Raji (cell line): Measurements from ENCODE around the gene RANBP9.

ENCODE experiments used
- POLR2A ChIP-seq: IDR thresholded peaks from 2 replicates; pipeline ENCODE4 v1.6.1; 2011; ENCODE audit warnings: low read depth, low read length, control low read depth; ENCODE audit not compliant: insufficient read depth

Gene RANBP9

DNA sequence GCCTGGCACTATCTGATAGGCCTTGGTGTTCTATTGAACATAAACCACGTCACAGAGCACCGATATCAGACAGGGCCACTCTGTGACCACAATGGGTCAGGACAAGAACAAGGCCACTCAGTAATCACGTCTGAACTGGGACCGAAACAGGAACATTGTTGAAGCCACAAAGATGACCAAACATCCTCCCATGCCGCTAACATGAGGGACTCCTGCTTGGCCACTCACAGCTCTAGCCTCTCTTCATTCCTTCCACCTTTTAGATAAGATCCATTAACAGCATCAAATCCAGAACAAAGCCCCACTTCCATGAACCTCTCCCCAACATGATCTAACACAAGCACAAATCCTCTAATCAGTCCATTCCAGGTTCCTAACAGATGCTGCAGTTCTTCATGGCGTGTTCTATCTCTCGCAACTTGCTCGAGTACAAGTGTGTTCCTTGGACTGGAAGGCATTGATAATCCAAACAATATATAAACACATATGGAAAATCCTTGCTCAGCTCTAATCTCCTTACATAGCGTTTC lies 129.9 kb downstream of the RANBP9 start:
- no peak for TF ChIP-seq POLR2A

DNA sequence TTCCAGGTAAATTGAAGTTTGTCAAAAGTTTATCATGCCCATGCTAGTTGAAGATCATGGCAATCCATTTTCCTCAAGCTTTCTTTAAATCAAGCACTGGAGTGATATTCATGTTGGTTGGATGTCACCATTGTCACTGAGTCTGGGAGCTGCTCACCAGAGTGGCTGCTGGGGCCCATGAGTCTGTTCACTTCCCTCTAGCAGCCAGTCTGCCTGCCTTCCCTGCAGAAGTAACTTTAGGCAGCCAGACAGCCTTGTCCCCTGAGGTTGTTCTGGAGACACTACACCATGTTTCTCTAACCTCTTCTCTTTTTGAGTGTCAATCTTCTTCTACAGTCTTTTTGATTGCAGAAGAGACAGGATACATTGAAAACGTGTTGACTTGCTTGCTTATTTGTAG lies 131.7 kb downstream of the RANBP9 start:
- TF ChIP-seq POLR2A = no peak

DNA sequence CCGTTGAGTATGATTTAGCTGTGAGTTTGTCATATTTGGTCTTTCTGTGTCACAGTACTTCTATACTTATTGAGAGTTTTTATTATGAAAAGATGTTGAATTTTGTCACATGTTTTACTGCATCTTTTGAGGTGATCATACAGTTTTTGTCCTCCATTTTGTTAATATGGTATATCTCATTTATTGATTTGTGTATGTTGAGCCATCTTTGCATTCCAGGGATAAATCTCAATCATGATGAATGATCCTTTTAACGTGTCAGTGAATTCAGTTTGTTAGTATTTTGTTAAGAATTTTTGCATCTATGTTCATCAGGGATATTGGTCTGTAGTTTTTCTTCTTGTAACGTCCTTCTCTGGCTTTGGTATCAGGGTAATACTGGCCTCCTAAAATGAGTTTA lies 133.7 kb downstream of the RANBP9 start:
- TF ChIP-seq POLR2A = no peak

DNA sequence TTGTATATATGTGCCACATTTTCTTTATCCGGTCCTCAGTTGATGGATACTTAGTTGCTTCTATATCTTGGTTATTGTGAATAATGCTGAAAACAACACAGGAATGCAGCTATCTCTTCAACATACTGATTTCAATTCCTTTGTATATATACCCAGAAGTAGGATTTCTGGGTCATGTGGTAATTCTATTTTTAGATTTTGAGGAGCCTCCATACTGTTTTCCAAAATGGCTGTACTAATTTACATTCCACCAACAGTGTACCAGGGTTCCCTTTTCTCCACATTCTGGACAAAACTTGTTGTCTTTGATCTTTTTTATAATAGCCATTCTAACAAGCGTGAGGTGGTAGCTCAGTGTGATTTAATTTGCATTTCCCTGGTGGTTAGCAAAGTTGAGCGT lies 135.6 kb downstream of the RANBP9 start:
- TF ChIP-seq POLR2A = no peak

DNA sequence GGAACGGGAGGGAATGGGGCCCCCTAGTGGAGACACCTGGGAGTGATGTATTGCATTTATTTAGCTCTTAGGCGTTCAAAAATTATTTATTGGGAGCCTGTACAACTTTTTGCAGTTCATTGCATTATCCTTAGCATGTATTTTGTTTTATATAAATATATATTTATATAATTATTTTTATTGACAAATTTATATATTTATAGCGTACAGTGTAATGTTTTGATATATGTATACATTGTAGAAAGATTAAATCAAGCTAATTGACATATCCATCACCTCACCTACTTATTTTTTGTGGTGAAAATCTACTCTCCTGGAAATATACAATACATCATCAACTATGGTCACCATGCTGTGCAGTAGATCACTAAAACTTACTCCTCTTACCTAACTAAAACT lies 136.3 kb downstream of the RANBP9 start:
- TF ChIP-seq POLR2A = no peak

DNA sequence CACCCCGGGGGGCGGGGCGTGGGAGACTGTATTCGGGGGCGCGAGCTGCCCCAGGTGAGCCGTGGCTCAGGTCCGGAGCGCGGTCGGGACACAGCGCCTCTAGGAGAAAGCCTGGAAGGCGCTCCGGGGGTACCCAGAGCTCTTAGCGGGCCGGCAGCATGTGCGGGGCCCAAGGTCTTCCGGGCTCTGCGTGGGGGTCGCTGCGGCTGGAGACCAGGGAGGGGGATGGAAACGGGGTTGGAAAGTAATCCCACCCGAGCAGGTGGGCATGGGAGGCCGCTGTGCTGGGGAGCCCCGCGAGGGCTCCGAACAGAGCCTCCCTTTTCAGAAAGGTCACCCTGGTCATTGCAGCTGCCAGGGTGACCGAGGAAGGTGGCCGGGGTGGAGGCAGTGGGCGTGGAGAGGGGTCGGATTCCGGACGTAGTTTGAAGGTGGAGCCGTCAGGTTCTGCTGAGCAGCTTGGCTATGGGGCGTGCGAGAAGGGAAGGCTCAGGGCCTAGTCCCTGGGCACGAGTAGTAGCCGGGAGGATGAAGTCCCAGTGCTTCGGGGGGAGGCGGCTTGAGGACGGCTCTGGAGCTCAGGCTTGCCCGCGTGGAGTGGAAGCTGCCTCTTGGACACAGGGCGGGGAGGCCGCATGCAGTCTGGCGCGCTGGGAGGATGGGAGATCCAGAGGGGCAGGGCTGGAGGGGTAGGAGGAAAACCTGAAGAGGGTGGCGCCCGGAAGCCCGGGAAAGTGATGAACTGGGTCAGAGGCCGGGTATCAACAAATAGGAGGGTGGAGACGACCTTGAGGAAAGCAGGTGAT lies 136.9 kb downstream of the RANBP9 start, which contains the start of gene SIRT5:
Gene SIRT5, plus strand, starts transcription at position 31 of the 806 bp plus-strand sequence. CDS start 9,510 bp downstream, outside the sequence.
- TF ChIP-seq POLR2A = peak; percentile 84

DNA sequence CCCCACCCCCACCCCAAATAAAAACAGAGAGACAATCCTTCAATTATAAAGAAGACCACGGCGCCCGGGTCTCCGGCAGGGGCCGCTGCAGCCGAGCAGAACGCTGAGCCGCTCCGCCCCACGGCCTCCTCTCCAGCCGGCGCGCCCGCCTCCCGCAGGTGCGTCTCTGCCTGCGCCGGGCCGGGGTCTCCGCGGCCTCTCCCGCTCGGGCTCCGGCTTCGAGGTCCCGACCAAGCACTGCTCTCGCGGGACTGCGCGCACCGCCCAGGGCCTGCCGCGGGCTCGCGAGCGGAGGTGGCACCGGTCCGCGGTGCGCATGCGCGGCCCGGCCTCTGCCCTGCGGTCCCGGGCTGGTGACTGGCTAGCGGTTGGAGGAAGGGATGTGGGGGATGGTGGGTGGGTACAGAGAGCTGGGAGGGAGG lies 137.5 kb downstream of the RANBP9 start:
- TF ChIP-seq POLR2A = no peak

DNA sequence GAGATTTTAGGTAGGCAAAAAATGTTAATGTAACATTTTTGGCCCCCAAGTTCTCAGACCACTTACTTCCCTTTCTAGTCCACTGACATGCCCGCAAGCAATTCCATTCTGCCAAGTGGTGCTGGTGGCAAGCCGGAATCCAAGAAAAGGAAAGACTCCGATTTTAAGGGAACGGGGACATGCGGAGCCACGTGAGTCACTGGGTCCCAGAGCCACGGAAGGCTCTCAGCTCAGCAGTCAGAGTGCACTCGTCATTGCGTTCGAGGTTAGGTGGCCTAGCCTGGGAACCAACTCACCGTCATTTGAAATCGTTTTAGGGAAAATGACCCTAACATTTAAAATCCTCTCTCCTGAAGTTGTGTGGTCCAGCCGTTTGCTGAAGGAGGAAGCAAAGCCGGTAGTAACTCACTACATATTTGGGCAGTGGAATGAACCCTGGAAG lies 137.9 kb downstream of the RANBP9 start:
- TF ChIP-seq POLR2A = no peak

DNA sequence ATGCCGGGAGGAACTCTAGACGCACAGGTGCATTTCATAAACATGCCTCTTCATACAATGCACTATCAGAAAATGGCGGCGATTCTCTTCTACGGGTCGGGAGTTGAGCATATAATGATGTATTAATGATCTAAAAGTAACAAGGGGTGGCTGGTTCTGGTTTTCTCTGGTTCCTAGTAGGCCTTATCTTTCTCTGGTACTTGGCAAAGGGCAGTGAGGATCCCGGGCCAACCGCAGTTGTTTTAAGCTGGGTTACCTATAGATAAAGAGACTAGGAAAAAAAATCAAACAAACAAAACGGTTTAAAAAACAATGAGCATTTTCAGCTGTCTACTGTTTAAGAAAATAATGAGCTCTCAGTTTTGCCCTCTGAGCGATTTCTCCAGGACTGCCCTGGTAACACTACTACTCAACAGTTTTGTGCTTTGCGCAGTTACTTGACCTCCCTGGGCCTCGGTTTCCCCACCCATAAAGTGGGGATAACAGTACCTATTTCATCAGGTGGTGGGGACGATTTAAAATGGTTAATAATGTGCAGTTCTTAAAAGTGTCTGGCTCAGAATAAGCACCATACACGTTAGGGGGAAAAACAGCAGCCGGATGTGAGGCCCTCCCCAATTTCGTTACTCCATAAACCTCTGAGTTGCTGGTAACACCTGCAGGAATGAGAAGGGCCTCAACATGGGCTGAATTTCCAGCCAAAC lies 138.5 kb downstream of the RANBP9 start:
- no peak for TF ChIP-seq POLR2A

DNA sequence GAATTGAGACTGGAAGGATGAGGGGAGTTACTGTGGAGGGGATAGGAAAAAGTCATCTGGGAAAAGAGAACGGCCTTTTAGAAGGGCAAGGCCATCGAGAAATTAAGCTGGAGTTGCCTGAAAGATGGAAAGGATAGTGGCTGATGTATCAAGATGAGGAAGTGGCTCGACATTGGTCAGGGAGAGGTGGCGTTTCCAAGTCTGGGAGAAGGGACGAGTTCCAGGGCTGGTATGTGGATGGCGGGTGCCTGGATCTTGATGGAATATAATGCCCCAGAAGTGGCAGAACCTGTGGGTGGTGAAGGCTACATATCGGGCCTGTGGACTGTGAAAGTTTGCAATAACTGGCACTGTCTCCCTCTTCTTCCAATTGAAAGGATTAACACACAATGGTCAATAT lies 139.4 kb downstream of the RANBP9 start:
- TF ChIP-seq POLR2A = no peak
